ENCODE data around the gene SEMA5B.

The SEMA5B gene, protein sequence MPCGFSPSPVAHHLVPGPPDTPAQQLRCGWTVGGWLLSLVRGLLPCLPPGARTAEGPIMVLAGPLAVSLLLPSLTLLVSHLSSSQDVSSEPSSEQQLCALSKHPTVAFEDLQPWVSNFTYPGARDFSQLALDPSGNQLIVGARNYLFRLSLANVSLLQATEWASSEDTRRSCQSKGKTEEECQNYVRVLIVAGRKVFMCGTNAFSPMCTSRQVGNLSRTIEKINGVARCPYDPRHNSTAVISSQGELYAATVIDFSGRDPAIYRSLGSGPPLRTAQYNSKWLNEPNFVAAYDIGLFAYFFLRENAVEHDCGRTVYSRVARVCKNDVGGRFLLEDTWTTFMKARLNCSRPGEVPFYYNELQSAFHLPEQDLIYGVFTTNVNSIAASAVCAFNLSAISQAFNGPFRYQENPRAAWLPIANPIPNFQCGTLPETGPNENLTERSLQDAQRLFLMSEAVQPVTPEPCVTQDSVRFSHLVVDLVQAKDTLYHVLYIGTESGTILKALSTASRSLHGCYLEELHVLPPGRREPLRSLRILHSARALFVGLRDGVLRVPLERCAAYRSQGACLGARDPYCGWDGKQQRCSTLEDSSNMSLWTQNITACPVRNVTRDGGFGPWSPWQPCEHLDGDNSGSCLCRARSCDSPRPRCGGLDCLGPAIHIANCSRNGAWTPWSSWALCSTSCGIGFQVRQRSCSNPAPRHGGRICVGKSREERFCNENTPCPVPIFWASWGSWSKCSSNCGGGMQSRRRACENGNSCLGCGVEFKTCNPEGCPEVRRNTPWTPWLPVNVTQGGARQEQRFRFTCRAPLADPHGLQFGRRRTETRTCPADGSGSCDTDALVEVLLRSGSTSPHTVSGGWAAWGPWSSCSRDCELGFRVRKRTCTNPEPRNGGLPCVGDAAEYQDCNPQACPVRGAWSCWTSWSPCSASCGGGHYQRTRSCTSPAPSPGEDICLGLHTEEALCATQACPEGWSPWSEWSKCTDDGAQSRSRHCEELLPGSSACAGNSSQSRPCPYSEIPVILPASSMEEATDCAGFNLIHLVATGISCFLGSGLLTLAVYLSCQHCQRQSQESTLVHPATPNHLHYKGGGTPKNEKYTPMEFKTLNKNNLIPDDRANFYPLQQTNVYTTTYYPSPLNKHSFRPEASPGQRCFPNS

GRCh38 chr3:123027292-123028232 lies at the start of gene SEMA5B:
TSS of gene SEMA5B (minus strand) at chr3:123027763. CDS start at chr3:122961263, 66,500 bp downstream.
- DNase-seq = peak in 3 of 6 experiments; percentile 6 to 28 (median 12)

GRCh38 chr3:123076496-123077418 lies 49.2 kb upstream of the SEMA5B start:
- DNase-seq = no peak

DNA sequence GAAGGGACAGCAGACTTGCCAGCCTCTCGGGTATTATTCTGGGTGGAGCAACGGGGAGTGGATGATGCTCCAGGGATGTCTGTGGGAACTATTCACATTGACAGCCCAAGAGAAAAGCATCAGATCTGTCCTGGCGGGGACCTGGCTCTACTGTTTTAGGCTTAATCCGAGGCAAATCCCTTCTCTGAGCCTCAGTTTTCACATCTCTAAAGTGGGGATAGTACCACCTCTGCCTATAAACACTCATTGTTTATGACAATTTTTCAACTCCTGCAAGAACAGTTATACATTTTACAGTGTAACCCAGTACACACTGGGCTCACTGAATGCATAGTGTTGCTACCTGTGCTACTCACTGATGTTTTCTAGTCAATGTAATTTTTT lies 48.5 kb upstream of the SEMA5B start:
- DNase-seq = no peak

DNA sequence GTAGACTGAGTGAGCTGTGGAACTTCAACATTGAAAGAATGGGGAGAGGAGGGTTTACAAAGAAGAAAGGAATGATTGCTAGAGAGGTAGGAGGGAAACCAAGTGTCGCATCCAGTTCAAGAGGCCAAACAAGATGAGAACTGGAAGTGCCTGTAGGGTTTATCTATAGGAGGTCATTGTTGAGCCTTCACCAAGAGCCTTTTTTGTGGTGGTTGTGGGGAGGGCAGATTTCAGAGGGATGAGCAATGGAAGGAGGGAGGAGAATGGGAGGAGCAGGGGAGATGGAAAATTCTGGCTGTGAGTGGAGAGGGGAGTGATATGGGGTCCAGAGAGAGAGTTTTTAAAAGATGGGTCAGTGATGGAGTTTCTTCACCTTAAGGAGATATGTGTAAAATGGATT lies 47.8 kb upstream of the SEMA5B start:
- no peak for DNase-seq

DNA sequence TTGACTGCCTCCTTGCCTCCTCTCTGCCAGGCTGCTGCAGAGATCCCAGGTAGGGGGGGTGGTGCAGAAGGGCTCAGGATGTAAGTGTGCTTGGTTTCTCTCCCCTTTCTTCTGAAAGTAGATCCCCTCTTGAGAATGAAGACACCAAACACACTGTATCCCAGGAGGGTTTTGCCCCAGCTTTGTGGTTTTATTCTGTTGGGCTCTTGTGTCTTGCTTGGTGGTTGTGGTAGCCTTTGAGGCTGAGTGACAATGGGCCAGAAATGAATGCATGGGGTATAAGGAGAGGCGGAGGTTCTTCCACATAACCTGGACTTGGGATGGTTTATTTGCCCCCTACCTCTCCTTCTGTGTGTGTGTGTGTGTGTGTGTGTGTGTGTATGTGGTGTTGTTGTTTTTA lies 45.0 kb upstream of the SEMA5B start:
- no peak for DNase-seq

- DNase-seq = no peak
These were observed 44.6 kb upstream of the SEMA5B start for GRCh38 chr3:123072152-123072551.

DNA sequence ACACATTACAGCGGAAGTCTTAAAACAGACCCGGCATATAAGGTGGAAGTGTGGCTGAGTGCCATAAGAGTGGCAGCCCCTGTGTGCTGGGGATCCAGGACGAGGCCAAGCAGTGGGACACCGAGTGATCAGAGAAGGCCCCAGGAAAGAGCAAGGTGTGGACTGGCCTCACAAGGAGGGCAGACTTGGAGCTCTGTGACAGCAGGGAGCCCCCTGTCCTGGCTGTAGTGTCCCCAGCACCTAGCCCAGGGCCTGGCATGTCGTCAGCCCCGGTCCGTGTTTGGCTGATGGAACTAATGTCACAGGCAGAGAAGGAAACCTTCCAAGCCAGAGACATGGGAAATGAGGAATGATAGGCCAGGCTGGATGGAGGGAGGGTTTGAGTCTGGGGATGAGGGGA lies 44.0 kb upstream of the SEMA5B start:
- DNase-seq = no peak

DNA sequence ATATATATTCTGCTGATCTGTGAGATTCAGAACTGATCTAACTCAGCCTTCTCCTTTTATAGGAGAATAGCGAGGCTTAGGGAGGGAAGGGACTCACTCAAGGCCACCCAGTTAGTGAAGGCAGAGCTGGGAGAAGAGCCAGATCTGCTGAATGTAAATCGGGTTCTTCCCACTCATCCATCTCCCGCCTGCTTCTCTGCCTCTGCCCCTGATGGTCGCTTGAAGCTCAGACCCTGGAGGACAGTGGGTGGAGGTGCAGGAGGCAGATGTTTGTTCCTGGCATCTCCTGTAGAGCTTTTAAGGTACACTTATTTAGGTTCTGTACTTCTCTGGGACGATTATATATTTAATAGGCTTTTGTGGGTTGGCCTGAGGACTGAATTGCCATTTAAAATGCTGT lies 43.6 kb upstream of the SEMA5B start:
- no peak for DNase-seq

DNA sequence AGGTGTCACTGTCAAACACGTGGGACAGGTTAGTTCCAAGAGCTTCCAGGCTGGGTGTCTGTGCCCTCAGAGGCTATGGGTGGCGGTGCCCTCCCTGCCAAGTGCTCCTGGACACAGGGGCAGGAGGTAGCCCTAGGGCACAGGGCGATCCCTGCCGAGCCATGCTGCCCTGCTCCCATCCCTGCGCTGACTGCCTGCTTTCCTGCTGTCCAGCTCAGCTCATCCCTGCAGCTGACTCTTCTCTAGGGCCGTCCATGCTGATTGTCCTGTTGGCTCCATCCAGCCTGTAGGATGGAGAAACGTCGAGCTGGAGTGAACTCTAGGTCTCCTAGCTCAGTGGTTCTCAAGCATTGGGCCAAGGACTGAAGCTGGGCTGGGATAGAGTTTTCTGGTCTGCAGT lies 42.9 kb upstream of the SEMA5B start:
- no peak for DNase-seq

- no peak for DNase-seq
These were observed 41.2 kb upstream of the SEMA5B start for GRCh38 chr3:123068601-123069381.

GRCh38 chr3:123067689-123068600 lies 40.4 kb upstream of the SEMA5B start:
- no peak for DNase-seq

DNA sequence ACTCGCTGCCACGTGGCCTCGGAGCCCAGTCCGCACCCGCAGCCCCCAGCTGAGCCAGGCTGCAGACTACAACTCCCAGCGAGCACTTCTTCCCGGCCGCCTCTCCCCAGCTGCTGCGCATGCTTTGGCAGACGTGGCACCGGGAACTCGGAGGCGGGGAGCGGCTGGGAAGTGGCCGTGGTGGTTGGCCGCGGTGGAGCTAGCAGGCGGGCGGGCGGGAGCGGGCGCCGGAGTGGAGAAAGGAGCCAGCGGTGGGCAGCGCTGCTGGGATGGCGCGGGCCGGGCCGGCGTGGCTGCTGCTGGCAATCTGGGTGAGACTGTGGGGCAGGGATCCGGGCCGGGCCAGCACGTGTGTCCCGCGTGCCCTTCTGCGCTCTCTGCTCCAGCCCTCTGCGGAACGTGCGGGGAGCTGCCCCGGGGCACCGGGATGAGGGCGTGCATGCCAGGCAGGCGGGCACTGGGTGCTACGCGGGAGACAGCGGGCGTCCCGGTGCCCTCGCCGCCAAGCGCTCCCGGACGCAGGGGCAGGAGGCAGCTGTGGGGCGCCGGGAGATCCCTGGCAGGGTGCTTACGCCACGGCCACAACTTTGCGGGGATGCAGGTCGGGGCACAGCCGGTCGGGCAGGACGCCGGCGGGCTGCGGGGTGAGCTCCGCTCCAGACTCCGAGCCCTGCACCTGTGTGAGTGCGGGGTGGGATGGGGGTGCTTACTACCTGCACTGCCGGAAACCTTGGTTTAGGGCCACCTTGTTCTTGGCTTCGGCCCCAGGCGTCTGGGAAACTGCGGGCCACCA lies 39.5 kb upstream of the SEMA5B start, which contains the start of gene PDIA5:
TSS of gene PDIA5 (plus strand) at position 130 of the 793 bp plus-strand sequence. CDS start at position 270, 140 bp downstream.
- DNase-seq = peak in 4 of 6 experiments; percentile 11 to 49 (median 28)

GRCh38 chr3:123066599-123066895 lies 39.0 kb upstream of the SEMA5B start:
- no peak for DNase-seq

- DNase-seq = no peak
These were observed 37.4 kb upstream of the SEMA5B start for GRCh38 chr3:123064914-123065313.

DNA sequence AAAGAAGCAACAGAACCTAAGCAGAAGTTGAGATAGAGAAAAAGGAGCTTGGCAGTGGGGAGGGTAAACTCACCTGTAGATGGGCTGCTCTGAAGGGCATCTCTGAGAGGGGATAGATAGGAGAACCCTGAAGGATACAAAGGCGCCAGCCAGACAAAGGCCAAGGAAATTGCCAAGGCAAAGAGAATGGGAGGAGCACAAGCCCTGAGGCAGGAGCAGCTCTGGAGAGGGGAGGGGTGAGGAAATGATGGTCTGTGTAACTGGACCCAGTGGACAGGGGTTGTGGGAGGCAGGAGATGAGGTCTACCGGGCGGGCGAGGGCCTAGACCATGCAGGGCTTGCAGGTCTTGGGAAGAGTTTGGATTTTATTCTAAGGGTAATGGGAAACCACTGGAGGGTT lies 36.9 kb upstream of the SEMA5B start:
- DNase-seq = no peak

DNA sequence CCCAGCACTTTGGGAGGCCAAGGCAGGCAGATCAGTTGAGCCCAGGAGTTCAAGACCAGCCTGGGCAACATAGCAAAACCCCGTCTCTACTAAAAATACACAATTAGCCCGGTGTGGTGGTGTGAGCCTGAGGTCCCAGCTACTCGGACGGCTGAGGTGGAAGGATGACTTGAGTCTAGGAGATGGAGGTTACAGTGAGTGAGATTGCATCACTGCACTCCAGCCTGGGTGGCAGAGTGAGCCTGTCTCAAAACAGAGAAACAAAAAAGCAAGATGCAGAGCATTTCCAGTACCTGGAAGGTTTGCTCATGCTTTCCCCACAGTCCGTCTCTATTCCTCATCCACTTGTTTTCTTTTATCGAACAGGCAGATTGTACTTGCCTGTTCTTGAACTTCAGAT lies 35.5 kb upstream of the SEMA5B start:
- DNase-seq = no peak

DNA sequence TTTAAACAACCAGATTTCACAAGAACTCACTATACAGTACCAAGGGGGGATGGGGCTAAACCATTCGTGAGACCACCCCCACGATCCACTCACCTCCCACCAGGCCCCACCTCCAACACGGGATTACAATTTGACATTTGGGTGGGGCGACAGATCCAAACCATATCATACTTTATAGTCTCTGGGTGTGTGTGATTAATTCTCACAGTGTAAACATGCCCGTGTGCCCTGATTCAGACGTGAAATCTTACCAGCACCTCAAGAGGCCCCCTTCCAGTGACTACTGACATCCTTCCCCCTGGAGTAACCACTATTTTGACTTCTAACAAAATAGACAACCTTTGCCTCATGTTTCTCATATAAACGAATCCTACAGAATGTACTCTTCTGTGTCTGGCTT lies 34.3 kb upstream of the SEMA5B start:
- DNase-seq = no peak

- no peak for DNase-seq
These were observed 32.5 kb upstream of the SEMA5B start for GRCh38 chr3:123060054-123060453.

Data from stimulated activated naive CD4-positive, alpha-beta T cell (primary cell).